ENCODE measurements around the gene ATP8B4. TPM values are rescaled to one million over a fixed set of nuclear protein-coding genes. Genes with fewer than 3 reads are reported as not detected.

The ATP8B4 gene
- total RNA-seq, 2 donors from 2014 or later, result 8.3 to 55.7 TPM

DNA sequence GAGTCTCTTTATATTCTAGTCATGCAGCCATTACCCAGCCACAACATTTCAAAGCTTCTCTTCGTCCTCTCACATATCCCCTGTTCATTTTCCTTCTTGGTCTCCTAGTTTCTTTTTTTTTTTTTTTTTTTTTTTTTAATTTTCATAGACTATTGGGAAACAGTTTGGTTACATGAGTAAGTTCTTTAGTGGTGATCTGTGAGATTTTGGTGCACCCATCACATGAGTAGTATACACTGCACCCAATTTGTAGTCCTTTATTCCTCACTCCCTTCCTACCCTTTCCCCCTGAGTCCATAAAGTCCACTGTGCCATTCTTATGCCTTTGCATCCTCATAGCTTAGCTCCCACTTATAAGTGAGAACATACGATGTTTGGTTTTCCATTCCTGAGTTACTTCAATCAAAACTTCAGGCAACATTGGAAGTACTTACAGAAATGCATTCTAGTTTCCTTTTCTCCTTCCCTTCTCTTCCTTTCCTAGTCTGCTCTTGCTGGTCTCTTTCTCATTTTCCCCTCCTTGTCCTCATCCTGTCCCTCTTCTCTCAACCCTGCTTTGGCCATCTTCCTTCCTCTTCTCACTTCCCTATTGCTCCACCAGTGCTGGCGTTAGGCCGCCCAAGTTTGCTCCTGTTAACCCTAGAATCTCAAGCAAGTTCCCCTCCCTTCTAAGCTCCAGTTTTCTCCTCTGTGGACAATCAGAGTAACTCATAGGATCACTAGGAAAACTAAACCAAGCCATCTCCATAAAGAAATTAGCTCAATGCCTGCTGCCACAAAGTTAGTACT is 4.8 kb downstream of the ATP8B4 start:
- Histone ChIP-seq H3K4me1 (replicated peaks) (no peaks in the 10 kb centered on the region), H3K27me3 (replicated peaks; ENCODE audit: insufficient read depth) (no peaks in the 10 kb centered on the region), H3K27ac (no peak overlapping the region), H3K36me3 (no peaks in the 10 kb centered on the region), H3K4me3 (no peak overlapping the region), H3K9me3 (no peaks in the 10 kb centered on the region)
- TF ChIP-seq POLR2A (IDR thresholded peaks at IDR 0.05) (no peak), POLR2AphosphoS5 (IDR thresholded peaks at IDR 0.05) (no peak)
- TF ChIP-seq, protein P1, sequence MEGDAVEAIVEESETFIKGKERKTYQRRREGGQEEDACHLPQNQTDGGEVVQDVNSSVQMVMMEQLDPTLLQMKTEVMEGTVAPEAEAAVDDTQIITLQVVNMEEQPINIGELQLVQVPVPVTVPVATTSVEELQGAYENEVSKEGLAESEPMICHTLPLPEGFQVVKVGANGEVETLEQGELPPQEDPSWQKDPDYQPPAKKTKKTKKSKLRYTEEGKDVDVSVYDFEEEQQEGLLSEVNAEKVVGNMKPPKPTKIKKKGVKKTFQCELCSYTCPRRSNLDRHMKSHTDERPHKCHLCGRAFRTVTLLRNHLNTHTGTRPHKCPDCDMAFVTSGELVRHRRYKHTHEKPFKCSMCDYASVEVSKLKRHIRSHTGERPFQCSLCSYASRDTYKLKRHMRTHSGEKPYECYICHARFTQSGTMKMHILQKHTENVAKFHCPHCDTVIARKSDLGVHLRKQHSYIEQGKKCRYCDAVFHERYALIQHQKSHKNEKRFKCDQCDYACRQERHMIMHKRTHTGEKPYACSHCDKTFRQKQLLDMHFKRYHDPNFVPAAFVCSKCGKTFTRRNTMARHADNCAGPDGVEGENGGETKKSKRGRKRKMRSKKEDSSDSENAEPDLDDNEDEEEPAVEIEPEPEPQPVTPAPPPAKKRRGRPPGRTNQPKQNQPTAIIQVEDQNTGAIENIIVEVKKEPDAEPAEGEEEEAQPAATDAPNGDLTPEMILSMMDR (IDR thresholded peaks at IDR 0.05), result no peak
- 82% methylated on average over 4 of the region's 4 CpGs for WGBS
- intact Hi-C loops (cut with DNase I), result no loop called here
- DNase-seq (ENCODE audit: low spot score), result no peak

DNA sequence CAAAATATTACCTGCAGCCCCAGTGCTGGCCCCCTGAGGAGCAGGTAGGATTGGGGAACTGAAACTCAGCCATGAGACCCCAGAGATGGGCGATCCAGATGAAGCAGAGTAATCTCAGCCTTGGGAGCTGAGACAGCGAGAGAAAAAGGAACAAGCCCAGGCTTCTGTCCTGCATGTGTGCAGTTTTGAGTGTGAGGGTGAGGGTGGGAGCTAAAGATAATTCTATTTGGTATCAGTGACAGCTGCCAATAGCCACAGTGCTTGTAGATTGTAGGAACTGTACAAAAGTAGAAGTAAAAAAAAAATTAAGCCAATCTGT is 5.9 kb downstream of the ATP8B4 start:
- intact Hi-C loops (cut with DNase I), result no loop called here
- no peak overlapping the region for H3K4me3 ChIP-seq
- no peak overlapping the region for H3K27ac ChIP-seq
- no peaks in the 10 kb centered on the region for H3K27me3 ChIP-seq (replicated peaks; ENCODE audit: insufficient read depth)
- WGBS, result 90% methylated on average over 2 of the region's 2 CpGs
- H3K36me3 ChIP-seq, result no peaks in the 10 kb centered on the region
- TF ChIP-seq POLR2A (IDR thresholded peaks at IDR 0.05), result no peak
- TF ChIP-seq, protein P1 (IDR thresholded peaks at IDR 0.05), result no peak
- no peak for TF ChIP-seq POLR2AphosphoS5 (IDR thresholded peaks at IDR 0.05)
- H3K4me1 ChIP-seq (replicated peaks), result no peaks in the 10 kb centered on the region
- DNase-seq (ENCODE audit: low spot score), result no peak
- no peaks in the 10 kb centered on the region for H3K9me3 ChIP-seq

DNA sequence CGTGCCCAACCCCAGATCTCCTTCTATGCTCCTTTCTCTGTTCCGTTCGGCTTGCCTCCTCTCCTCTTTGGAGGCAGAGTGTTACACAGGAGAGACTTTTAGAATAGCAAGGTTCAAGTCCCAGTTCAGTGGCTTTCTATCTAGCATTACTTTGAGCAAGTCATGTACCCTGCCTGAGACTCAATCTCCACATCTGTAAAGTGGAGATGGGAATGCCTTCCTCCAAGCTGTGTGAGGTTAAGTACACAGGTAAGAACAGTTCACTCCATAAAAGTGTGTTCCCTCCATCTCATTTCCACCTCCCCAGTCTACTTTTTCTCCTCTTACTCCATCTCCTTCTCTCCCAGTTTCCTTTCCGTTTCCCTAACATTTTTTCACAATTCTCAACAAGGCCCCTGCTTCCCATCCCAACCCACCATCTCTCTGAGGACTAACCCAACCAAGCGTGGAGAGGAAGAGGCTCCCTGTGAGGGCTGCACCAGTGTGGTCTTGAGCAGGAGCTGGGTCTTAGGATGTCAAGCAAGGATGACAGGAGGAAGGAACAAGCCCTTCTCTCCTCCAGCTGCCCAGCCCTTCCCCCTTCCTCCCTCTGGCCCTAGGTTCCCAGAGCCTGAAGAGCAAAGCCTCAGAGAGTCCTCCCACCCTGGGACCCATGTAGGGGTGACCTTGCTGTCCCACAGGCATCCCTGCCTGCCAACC is 6.4 kb downstream of the ATP8B4 start:
- no peaks in the 10 kb centered on the region for H3K27me3 ChIP-seq (replicated peaks; ENCODE audit: insufficient read depth)
- H3K4me1 ChIP-seq (replicated peaks), result no peaks in the 10 kb centered on the region
- H3K36me3 ChIP-seq, result no peaks in the 10 kb centered on the region
- H3K4me3 ChIP-seq, result no peak overlapping the region
- no peaks in the 10 kb centered on the region for H3K9me3 ChIP-seq
- DNase-seq (ENCODE audit: low spot score), result no peak
- H3K27ac ChIP-seq, result no peak overlapping the region
- 84% methylated on average over 5 of the region's 5 CpGs for WGBS
- intact Hi-C loops (cut with DNase I), result no loop called here
- TF ChIP-seq POLR2AphosphoS5 (IDR thresholded peaks at IDR 0.05) (no peak), POLR2A (IDR thresholded peaks at IDR 0.05) (no peak)
- TF ChIP-seq, protein P1 (IDR thresholded peaks at IDR 0.05), result no peak

DNA sequence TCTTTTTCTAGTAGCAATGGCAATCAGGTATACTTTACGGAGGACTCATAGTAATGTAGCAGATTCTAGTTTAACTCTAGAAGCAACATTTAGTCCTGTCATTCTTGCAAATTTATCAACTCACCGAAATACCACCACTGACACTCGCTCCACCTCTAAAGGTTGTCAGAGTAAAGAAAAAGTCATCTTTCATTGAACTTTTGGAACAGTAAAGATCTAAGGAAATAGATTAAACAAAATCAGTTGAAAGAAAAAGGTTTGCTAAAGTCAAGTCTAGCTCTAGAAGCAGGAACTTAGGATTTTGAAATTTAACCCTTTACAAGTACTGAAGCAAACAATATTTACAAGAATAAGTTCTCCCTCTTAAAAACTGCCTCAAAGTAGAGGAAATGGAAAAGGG is 8.7 kb downstream of the ATP8B4 start:
- Histone ChIP-seq H3K27me3 (replicated peaks; ENCODE audit: insufficient read depth) (no peaks in the 10 kb centered on the region), H3K27ac (no peak overlapping the region), H3K4me1 (replicated peaks) (no peaks in the 10 kb centered on the region), H3K9me3 (no peaks in the 10 kb centered on the region), H3K4me3 (no peak overlapping the region), H3K36me3 (no peaks in the 10 kb centered on the region)
- intact Hi-C loops (cut with DNase I), result no loop called here
- WGBS, result 80% methylated on average over 3 of the region's 3 CpGs
- TF ChIP-seq POLR2A (IDR thresholded peaks at IDR 0.05), result no peak
- TF ChIP-seq, protein P1 (IDR thresholded peaks at IDR 0.05), result no peak
- no peak for TF ChIP-seq POLR2AphosphoS5 (IDR thresholded peaks at IDR 0.05)
- no peak for DNase-seq (ENCODE audit: low spot score)

Data from prostate gland (tissue), 2 donors.